DOHH2 (cell line): ENCODE results near the gene OPN1MW.

ENCODE experiments used
- CTCF ChIP-seq: fragments of 200-600 bp; sonication (generic); IDR thresholded peaks from one replicate; pipeline ENCODE4 v1.5.1; 2014; ENCODE audit warnings: antibody characterized with exemption, mild to moderate bottlenecking, low read depth, low read length; ENCODE audit not compliant: poor library complexity, severe bottlenecking
- EZH2phosphoT487 ChIP-seq: fragments of 200-600 bp; sonication (generic); IDR thresholded peaks from 2 replicates; pipeline ENCODE4 v1.6.1; 2017; ENCODE audit warnings: borderline replicate concordance, mild to moderate bottlenecking, antibody characterized with exemption, low read length, moderate library complexity, mixed read lengths

GRCh38 chrX:154142950-154143745, 39.2 kb upstream of the OPN1MW start:
- TF ChIP-seq CTCF, result no peak
- no peak for TF ChIP-seq EZH2phosphoT487
